Stomach (tissue), 4 donors: ENCODE data around the gene MTMR3.

Experiments
- CTCF ChIP-seq, 7 experiments: fragments of 450-650 bp in 4 of 7; fragments of 200-600 bp in 3 of 7; sonication (generic) in 3 of 7; IDR thresholded peaks; one replicate each; pipeline ENCODE4 v1.5.1; 2016 to 2019; ENCODE audit warnings: antibody characterized with exemption in 7 of 7, control low read depth in 2 of 7, mild to moderate bottlenecking in 1 of 7
- POLR2AphosphoS5 ChIP-seq, 3 donors: sonication (generic); formaldehyde crosslinking; IDR thresholded peaks; one replicate each; pipeline ENCODE4 v1.6.1; 2016; ENCODE audit warnings: antibody characterized with exemption in 3 of 3

- no peak for TF ChIP-seq POLR2AphosphoS5 (IDR thresholded peaks at IDR 0.05)
- no peak for TF ChIP-seq CTCF (IDR thresholded peaks at IDR 0.05)
These were observed 132.9 kb downstream of the MTMR3 start for GRCh38 chr22:30015846-30016245.
